Upper lobe of left lung (tissue), 6 donors: ENCODE results near the gene MEIS1. TPM values are rescaled to one million over a fixed set of nuclear protein-coding genes. Genes with fewer than 3 reads are reported as not detected.

Experiments
- ATAC-seq, 2 donors: fragments of 200-7000 bp; cut with Tn5 transposase; one replicate each; pipeline ENCODE4 v1.9.1; 2022; ENCODE audit warnings: mild to moderate bottlenecking in 2 of 2, moderate library complexity in 2 of 2; ENCODE audit not compliant: low FRiP score in 2 of 2
- DNase-seq, 2 donors: peaks; one replicate each; pipeline ENCODE4 v3.0.0-alpha.2; 2019 to 2020
- H3K27ac ChIP-seq, 4 donors: fragments of 200-600 bp; sonication (generic); one replicate each; pipeline ENCODE4 v1.5.1; 2016 to 2019
- H3K27me3 ChIP-seq, 4 donors: fragments of 200-600 bp; sonication (generic); one replicate each; pipeline ENCODE4 v1.5.1; 2017 to 2019
- H3K36me3 ChIP-seq, 4 donors: fragments of 200-600 bp; sonication (generic); one replicate each; pipeline ENCODE4 v1.5.1; 2016 to 2019
- H3K4me1 ChIP-seq, 4 donors: fragments of 200-600 bp; sonication (generic); one replicate each; pipeline ENCODE4 v1.5.1; 2018 to 2019
- H3K4me3 ChIP-seq, 4 donors: fragments of 200-600 bp; sonication (generic); one replicate each; pipeline ENCODE4 v1.5.1; 2017 to 2019; ENCODE audit warnings: mild to moderate bottlenecking in 2 of 4, moderate library complexity in 1 of 4
- H3K9me3 ChIP-seq, 4 donors: fragments of 200-600 bp; sonication (generic); one replicate each; pipeline ENCODE4 v1.5.1; 2018 to 2019
- EP300 ChIP-seq, 4 donors: sonication (generic); formaldehyde crosslinking; IDR thresholded peaks; one replicate each; pipeline ENCODE4 v1.5.1; 2017; ENCODE audit warnings: antibody characterized with exemption in 4 of 4, control low read depth in 2 of 4
- POLR2A ChIP-seq, 4 donors: fragments of 450-650 bp; IDR thresholded peaks; one replicate each; pipeline ENCODE4 v1.5.1; 2016 to 2017; ENCODE audit warnings: antibody characterized with exemption in 4 of 4, mild to moderate bottlenecking in 2 of 4
- POLR2AphosphoS5 ChIP-seq, 2 donors: sonication (generic); formaldehyde crosslinking; IDR thresholded peaks; one replicate each; pipeline ENCODE4 v1.5.1; 2017; ENCODE audit warnings: antibody characterized with exemption in 2 of 2
- WGBS, 2 donors: methylation state at CpG; one replicate each; pipeline ENCODE4 v1.1.5; 2017 to 2018; 5-methylcytosine and 5-hydroxymethylcytosine counted together
- total RNA-seq, 6 donors: library from RNA; depleted of rRNA in 4 of 6; stranded (reverse); fragments of >200 nt in 4 of 6; gene quantifications; one replicate each; pipeline versions ENCODE4 v1.1.0 to v1.2.1, GENCODE V29; 2016 to 2021
- TF ChIP-seq, protein P1 (sequence below), 6 experiments: fragments of 450-650 bp in 4 of 6; fragments of 200-600 bp in 2 of 6; sonication (generic) in 2 of 6; IDR thresholded peaks; one replicate each; pipeline ENCODE4 v1.5.1; 2016 to 2019; ENCODE audit warnings: antibody characterized with exemption in 6 of 6
- donor health status: DM: no; HTN: no; CAD: no; lungs with moderate emphysema.
- donor health status: DM: no; HTN: yes; CAD: no; lungs with severe emphysema.

Gene MEIS1
- total RNA-seq, 6 donors from 2014 or later, result 23.1 to 43.9 (median 30.0) TPM

DNA sequence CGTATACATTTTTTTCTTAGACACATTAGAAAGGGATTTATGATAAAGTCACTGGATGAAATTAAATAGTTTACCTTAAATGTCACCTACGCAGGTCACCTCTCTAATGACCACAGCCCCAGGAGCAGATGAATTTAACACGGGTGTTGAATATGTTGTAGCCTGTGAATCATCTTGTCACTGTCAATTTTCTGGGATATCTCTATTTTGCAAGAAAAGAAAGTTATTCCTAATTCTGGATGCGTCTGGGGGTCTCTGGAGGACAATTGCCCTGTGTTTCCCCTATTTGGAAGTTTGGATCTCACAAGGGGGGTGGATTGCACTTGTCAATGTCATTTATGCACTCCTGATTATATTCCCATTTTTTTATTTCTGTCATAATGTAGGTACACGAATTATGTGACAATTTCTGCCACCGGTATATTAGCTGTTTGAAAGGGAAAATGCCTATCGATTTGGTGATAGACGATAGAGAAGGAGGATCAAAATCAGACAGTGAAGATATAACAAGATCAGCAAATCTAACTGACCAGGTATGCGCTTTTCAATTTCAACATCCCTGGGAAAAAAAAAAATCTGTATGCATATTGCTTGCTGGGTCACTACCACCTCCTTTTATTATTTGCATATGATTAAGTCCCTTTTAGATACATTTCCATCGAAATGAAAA, 7.7 kb downstream of the MEIS1 start:
- peaks cover 0 to 22% (median 4%) of the 10 kb centered on the region in 4 donors for H3K4me1 ChIP-seq
- no peak for TF ChIP-seq EP300 (IDR thresholded peaks at IDR 0.05)
- TF ChIP-seq POLR2AphosphoS5 (IDR thresholded peaks at IDR 0.05), result no peak
- TF ChIP-seq, protein P1, sequence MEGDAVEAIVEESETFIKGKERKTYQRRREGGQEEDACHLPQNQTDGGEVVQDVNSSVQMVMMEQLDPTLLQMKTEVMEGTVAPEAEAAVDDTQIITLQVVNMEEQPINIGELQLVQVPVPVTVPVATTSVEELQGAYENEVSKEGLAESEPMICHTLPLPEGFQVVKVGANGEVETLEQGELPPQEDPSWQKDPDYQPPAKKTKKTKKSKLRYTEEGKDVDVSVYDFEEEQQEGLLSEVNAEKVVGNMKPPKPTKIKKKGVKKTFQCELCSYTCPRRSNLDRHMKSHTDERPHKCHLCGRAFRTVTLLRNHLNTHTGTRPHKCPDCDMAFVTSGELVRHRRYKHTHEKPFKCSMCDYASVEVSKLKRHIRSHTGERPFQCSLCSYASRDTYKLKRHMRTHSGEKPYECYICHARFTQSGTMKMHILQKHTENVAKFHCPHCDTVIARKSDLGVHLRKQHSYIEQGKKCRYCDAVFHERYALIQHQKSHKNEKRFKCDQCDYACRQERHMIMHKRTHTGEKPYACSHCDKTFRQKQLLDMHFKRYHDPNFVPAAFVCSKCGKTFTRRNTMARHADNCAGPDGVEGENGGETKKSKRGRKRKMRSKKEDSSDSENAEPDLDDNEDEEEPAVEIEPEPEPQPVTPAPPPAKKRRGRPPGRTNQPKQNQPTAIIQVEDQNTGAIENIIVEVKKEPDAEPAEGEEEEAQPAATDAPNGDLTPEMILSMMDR (IDR thresholded peaks at IDR 0.05), result no peak
- no peak for TF ChIP-seq POLR2A (IDR thresholded peaks at IDR 0.05)
- DNase-seq (no peak), ATAC-seq (no peak)
- peak overlapping the region; percentile 84 to 97 (median 94) for H3K27ac ChIP-seq
- peak overlapping the region in 3 of 4 donors; percentile 23 to 61 (median 39) for H3K4me3 ChIP-seq
- H3K9me3 ChIP-seq, result no peaks in the 10 kb centered on the region
- peaks cover 0 to 29% (median 5%) of the 10 kb centered on the region in 4 donors for H3K36me3 ChIP-seq
- 40 to 52% methylated on average over 10 of the region's 10 CpGs for WGBS, 2 donors
- peaks cover 0 to 12% (median 5%) of the 10 kb centered on the region in 4 donors for H3K27me3 ChIP-seq

DNA sequence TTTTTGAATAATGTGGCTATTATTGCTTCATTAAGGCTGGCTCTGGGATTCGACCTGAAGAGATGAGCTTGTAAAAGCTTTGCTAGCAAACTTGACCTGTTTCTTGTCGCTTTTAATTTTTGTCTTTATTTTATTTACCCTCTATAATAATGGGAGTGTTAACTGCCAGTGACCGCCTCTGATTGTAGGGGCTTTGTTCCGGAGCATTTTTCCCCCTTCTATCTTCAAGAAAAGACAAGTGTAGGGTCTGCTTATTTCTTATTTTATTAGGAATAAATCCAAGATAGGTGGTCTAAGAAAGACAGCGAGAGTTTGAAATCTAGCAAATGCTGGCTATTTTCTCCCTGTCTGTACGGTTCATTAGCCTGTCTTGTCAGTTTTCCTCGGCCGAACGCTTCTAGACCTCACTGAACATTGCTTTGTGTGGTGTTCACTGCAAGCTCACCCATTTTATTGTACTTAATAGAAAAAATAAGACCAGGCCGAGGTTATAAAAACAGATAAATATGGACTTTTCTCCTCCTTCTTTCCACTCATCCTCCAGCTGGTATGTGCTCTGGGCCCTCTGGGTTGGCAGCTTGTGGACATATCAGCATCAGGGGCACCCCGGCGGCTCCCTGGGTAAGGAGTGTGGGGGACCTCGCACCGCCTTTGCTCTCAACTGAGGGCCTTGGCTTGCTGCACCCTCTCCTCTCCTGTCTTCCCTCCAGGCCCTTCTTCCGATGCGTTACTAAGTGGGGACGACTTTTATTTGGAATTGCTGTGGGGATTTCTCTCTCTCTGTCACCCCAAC, 8.5 kb downstream of the MEIS1 start:
- Histone ChIP-seq H3K27ac (peak overlapping the region; percentile 84 to 97 (median 94)), H3K27me3 (peaks cover 0 to 12% (median 5%) of the 10 kb centered on the region in 4 donors), H3K36me3 (peaks cover 0 to 25% (median 3%) of the 10 kb centered on the region in 4 donors), H3K4me3 (peak overlapping the region; percentile 16 to 61 (median 31)), H3K4me1 (peaks cover 0 to 22% (median 4%) of the 10 kb centered on the region in 4 donors), H3K9me3 (no peaks in the 10 kb centered on the region)
- TF ChIP-seq, protein P1 (IDR thresholded peaks at IDR 0.05), result no peak
- TF ChIP-seq POLR2AphosphoS5 (IDR thresholded peaks at IDR 0.05), result no peak
- no peak for TF ChIP-seq EP300 (IDR thresholded peaks at IDR 0.05)
- no peak for TF ChIP-seq POLR2A (IDR thresholded peaks at IDR 0.05)
- ATAC-seq (no peak), DNase-seq (peak in 1 of 2 donors; percentile 15)
- 39 to 41% methylated on average over 17 of the region's 17 CpGs for WGBS, 2 donors

DNA sequence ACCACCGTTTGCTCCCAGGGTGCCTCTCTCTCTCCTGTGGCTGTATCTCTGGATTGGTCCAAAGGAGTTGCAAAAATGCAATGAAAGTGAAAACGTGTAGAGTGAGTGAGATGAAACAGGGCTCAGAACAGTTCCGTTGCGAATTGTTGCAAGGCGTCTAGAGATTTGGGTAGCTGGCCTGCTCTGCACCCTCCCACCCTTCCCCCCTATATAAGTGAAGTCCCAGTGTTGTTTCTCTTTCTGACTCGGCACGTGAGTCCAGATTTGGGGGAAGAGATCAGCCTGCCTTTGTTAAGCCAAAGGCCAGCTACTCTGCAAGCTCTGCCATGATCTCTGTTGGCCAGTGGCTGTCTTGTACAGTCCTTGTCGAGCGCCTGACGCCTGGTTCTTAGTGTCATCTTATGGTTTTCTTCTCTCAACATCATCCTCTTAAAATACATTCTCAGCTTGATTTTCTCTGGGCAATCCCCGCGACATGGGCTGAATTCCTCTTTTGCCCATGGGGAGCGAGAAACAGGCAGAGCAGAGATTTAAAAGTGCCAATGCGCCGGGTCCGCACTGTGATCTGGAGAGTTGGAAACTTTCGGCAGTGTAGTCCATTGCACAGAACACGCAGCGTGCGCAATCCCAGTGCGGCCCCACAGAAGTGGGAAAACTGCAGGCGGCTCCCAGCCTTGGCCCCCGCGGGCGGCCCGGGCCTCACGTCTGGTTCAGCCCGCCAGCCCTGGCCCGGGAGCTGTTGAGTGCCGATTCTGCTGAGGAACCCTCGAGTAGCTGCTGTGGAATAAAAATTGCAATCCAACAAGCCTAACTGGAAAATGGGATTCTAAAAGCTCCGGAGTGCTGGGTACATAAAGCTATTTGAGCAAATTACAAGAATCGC, 9.3 kb downstream of the MEIS1 start:
- peak overlapping the region; percentile 16 to 61 (median 31) for H3K4me3 ChIP-seq
- TF ChIP-seq, protein P1 (IDR thresholded peaks at IDR 0.05), result no peak
- no peak for TF ChIP-seq POLR2AphosphoS5 (IDR thresholded peaks at IDR 0.05)
- no peak for TF ChIP-seq EP300 (IDR thresholded peaks at IDR 0.05)
- no peak for TF ChIP-seq POLR2A (IDR thresholded peaks at IDR 0.05)
- peaks cover 0 to 22% (median 4%) of the 10 kb centered on the region in 4 donors for H3K4me1 ChIP-seq
- WGBS, 2 donors, result 32 to 39% methylated on average over 33 of the region's 33 CpGs
- H3K27me3 ChIP-seq, result peaks cover 0 to 10% (median 5%) of the 10 kb centered on the region in 4 donors
- H3K36me3 ChIP-seq, result peaks cover 0 to 20% (median 2%) of the 10 kb centered on the region in 4 donors
- ATAC-seq, result peak in 1 of 2 donors; percentile 20
- peak in 1 of 2 donors; percentile 75 for DNase-seq
- H3K27ac ChIP-seq, result peak overlapping the region; percentile 84 to 97 (median 94)
- no peaks in the 10 kb centered on the region for H3K9me3 ChIP-seq

DNA sequence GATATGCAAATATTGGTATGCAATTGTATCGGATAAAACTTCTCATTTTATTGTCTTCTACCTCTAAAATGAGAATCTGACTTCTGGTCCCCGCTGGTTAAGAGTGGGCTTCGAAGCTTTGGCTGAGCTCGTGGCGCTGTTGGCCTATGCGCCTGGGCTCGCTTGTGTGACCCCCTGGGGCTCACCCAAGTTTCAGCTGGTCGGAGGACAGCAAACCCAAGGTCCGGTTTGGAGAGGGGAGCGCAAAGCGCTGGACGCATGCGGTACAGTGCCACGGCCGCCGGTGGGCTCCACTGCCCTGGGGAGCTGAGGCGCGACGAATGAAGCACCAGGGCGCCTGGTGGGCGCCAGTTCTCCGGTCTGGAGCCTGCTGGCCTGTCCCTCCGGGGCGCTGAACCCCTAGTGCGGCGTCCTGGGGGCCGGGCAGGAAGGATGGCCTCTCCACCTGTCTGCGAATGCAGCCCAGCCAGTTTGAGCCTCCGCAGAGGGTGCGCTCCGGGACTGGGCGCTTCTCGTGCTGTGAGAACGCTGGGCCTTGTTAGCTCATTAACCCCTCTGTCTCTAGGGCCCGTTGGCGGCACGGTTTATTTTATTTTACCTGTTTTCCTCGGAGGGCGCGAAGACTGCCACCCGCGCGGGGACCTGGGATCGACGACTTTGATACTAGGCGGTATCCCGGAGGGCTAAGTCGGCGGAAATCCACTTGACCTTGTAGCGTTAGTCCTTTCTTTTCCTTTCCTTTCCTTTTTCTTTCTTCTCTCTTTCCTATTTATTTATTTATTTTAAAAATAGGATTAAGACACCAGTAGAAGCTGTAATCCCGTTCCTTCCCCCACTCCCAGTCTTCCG, 10.4 kb downstream of the MEIS1 start:
- 16 to 17% methylated on average over 32 to 36 of the region's 52 CpGs for WGBS, 2 donors
- Histone ChIP-seq H3K9me3 (no peaks in the 10 kb centered on the region), H3K36me3 (peaks cover 0 to 12% (median 0%) of the 10 kb centered on the region in 4 donors), H3K4me3 (peak overlapping the region; percentile 23 to 61 (median 35)), H3K4me1 (peaks cover 3 to 17% (median 4%) of the 10 kb centered on the region in 4 donors), H3K27ac (peak overlapping the region; percentile 84 to 97 (median 94)), H3K27me3 (peaks cover 0 to 10% (median 5%) of the 10 kb centered on the region in 4 donors)
- DNase-seq (peak in 1 of 2 donors; percentile 83), ATAC-seq (peak; percentile 27 to 74)
- TF ChIP-seq POLR2A (IDR thresholded peaks at IDR 0.05) (no peak), POLR2AphosphoS5 (IDR thresholded peaks at IDR 0.05) (peak in 1 of 2 donors; percentile 3)
- TF ChIP-seq, protein P1 (IDR thresholded peaks at IDR 0.05), result peak in 2 of 6 experiments; percentile 14 to 49
